CD14-positive monocyte (primary cell): Measurements from ENCODE around the gene ZGPAT. TPM values are rescaled to one million over a fixed set of nuclear protein-coding genes. Genes with fewer than 3 reads are reported as not detected.

Experiments used
- DNase-seq, 3 donors: peaks; one replicate each; pipeline ENCODE4 v3.0.0-alpha.2; 2011 to 2022
- H2AFZ ChIP-seq: 2 replicates; pipeline ENCODE4 v1.6.0; 2012; ENCODE audit warnings: mild to moderate bottlenecking, low read depth, low read length, inconsistent platforms; ENCODE audit not compliant: insufficient read depth, poor library complexity, severe bottlenecking
- H3K27ac ChIP-seq, 2 donors: 1 replicate in 1 of 2; 2 replicates in 1 of 2; pipeline ENCODE4 v1.5.1; 2012 to 2013; ENCODE audit warnings: low read length in 2 of 2, control low read depth in 1 of 2, inconsistent platforms in 1 of 2, low read depth in 1 of 2, mild to moderate bottlenecking in 1 of 2
- H3K27me3 ChIP-seq, 2 donors: one replicate each; pipeline versions ENCODE4 v1.6.0 to v1.6.1; 2011 to 2013; ENCODE audit warnings: low read length in 2 of 2; ENCODE audit not compliant: control insufficient read depth in 2 of 2, insufficient read depth in 2 of 2
- H3K36me3 ChIP-seq, 2 donors: replicated peaks in 1 of 2; 1 replicate in 1 of 2; 2 replicates in 1 of 2; pipeline versions ENCODE4 v1.5.1 to v1.6.1; 2012 to 2013; ENCODE audit warnings: low read length in 2 of 2, control low read depth in 1 of 2, inconsistent platforms in 1 of 2, mild to moderate bottlenecking in 1 of 2; ENCODE audit not compliant: insufficient read depth in 2 of 2, control insufficient read depth in 1 of 2
- H3K4me1 ChIP-seq, 2 donors: 1 replicate in 1 of 2; 2 replicates in 1 of 2; pipeline versions ENCODE4 v1.5.1 to v1.6.1; 2012 to 2013; ENCODE audit warnings: low read length in 2 of 2, control low read depth in 1 of 2, inconsistent platforms in 1 of 2, mild to moderate bottlenecking in 1 of 2, moderate library complexity in 1 of 2; ENCODE audit not compliant: insufficient read depth in 2 of 2, control insufficient read depth in 1 of 2
- H3K4me2 ChIP-seq: replicated peaks from 2 replicates; pipeline ENCODE3; 2012; ENCODE audit warnings: low read length, moderate library complexity, mild to moderate bottlenecking; ENCODE audit not compliant: poor library complexity, severe bottlenecking; ENCODE audit errors: extremely low read depth
- H3K4me3 ChIP-seq, 3 experiments: fragments of 200-600 bp in 1 of 3; sonication (generic) in 1 of 3; replicated peaks in 1 of 3; 1 replicate in 2 of 3; 2 replicates in 1 of 3; pipeline ENCODE4 v1.5.1; 2011 to 2013; ENCODE audit warnings: low read length in 3 of 3, mild to moderate bottlenecking in 3 of 3, control low read depth in 2 of 3, low read depth in 2 of 3, inconsistent platforms in 1 of 3, moderate library complexity in 1 of 3
- H3K79me2 ChIP-seq: 2 replicates; pipeline ENCODE4 v1.6.0; 2012; ENCODE audit warnings: mild to moderate bottlenecking, control low read depth, inconsistent platforms, low read length, moderate library complexity; ENCODE audit not compliant: insufficient read depth
- H3K9ac ChIP-seq: 2 replicates; pipeline ENCODE4 v1.6.0; 2017; ENCODE audit warnings: low read length, mild to moderate bottlenecking; ENCODE audit not compliant: insufficient read depth, poor library complexity, severe bottlenecking
- H3K9me3 ChIP-seq, 2 donors: replicated peaks in 1 of 2; 1 replicate in 1 of 2; 2 replicates in 1 of 2; pipeline versions ENCODE4 v1.5.1 to v1.6.1; 2012 to 2013; ENCODE audit warnings: low read length in 2 of 2, control low read depth in 1 of 2; ENCODE audit not compliant: control insufficient read depth in 1 of 2, insufficient read depth in 1 of 2
- H4K20me1 ChIP-seq: 2 replicates; pipeline ENCODE4 v1.6.0; 2012; ENCODE audit warnings: mild to moderate bottlenecking, low read length, control low read depth, moderate library complexity; ENCODE audit not compliant: insufficient read depth
- H3K27ac Mint-ChIP-seq, 7 donors: one replicate each; pipeline ENCODE4 v1.8.0; 2020; ENCODE audit warnings: mild to moderate bottlenecking in 7 of 7, mixed read lengths in 7 of 7, moderate library complexity in 6 of 7, inconsistent platforms in 2 of 7
- H3K27me3 Mint-ChIP-seq, 3 donors: one replicate each; pipeline ENCODE4 v1.8.0; 2021 to 2022; ENCODE audit warnings: low read depth in 3 of 3, mild to moderate bottlenecking in 3 of 3, mixed read lengths in 3 of 3, moderate library complexity in 3 of 3, inconsistent platforms in 1 of 3
- H3K36me3 Mint-ChIP-seq, 2 donors: one replicate each; pipeline ENCODE4 v1.8.0; 2020; ENCODE audit warnings: mixed read lengths in 2 of 2, inconsistent platforms in 1 of 2, mild to moderate bottlenecking in 1 of 2
- H3K4me1 Mint-ChIP-seq: one replicate; pipeline ENCODE4 v1.8.0; 2020; ENCODE audit warnings: mild to moderate bottlenecking, mixed read lengths
- H3K4me3 Mint-ChIP-seq, 2 donors: one replicate each; pipeline ENCODE4 v1.8.0; 2020; ENCODE audit warnings: mild to moderate bottlenecking in 2 of 2, mixed read lengths in 2 of 2, moderate library complexity in 1 of 2
- H3K9me3 Mint-ChIP-seq, 7 donors: one replicate each; pipeline ENCODE4 v1.8.0; 2020 to 2022; ENCODE audit warnings: mixed read lengths in 7 of 7, mild to moderate bottlenecking in 6 of 7, moderate library complexity in 6 of 7, inconsistent platforms in 2 of 7
- CTCF ChIP-seq: fragments of 200-600 bp; IDR thresholded peaks from one replicate; pipeline ENCODE4 v1.8.0; 2022; ENCODE audit warnings: antibody characterized with exemption, mild to moderate bottlenecking
- WGBS: methylation state at CpG from one replicate; pipeline ENCODE4 v1.1.5; 2013; ENCODE audit warnings: missing lambda C conversion rate; ENCODE audit not compliant: insufficient coverage; 5-methylcytosine and 5-hydroxymethylcytosine counted together
- intact Hi-C, 2 donors: fragments of 100-400 bp; cut with micrococcal nuclease; formaldehyde crosslinking; loops; one replicate each; pipeline versions ENCODE4 v1.15.0 to v1.15.1; 2023
- polyA plus RNA-seq, 3 donors: library from polyadenylated mRNA; depleted of rRNA in 1 of 3; unstranded in 2 of 3; stranded (reverse) in 1 of 3; fragments of 300-500 nt in 2 of 3; fragments of >200 nt in 1 of 3; fragmentation: Illumina TruSeq in 2 of 3; gene quantifications; 1 replicate in 2 of 3; 2 replicates in 1 of 3; pipeline ENCODE4 v1.2.3, GENCODE V29; 2012 to 2021

ZGPAT gene
- polyA plus RNA-seq, 3 donors, result 24.2 to 58.6 (median 28.3) TPM

- peaks cover 65% of the 10 kb centered on the region for H3K79me2 ChIP-seq
- intact Hi-C loops, result loop anchor here (2.0 to 5.0 kb wide), 3 partner anchors 20 to 250 kb away; partner anchors contain the start of genes RTEL1 (in 1 of the 2) and UCKL1 (in 1 of the 2)
- H3K36me3 Mint-ChIP-seq, result peaks cover 42 to 61% of the 10 kb centered on the region in 2 donors
- H3K4me3 ChIP-seq, result peak overlapping the region; percentile 35 to 86 (median 55)
- peak overlapping the region; percentile 82 to 88 for H3K4me3 Mint-ChIP-seq
- DNase-seq, result peak; percentile 20 to 60 (median 50)
- H3K4me2 ChIP-seq, result peak overlapping the region; percentile 97
- 5% methylated on average over 56 of the region's 56 CpGs for WGBS
- peaks cover 23 to 30% of the 10 kb centered on the region in 2 donors for H3K4me1 ChIP-seq
- H3K36me3 ChIP-seq, result peaks cover 45 to 49% of the 10 kb centered on the region in 2 donors
- peak overlapping the region; percentile 68 to 89 (median 80) for H3K27ac Mint-ChIP-seq
- peaks cover 0 to under 1% (median 0%) of the 10 kb centered on the region in 7 donors for H3K9me3 Mint-ChIP-seq
- H3K27me3 Mint-ChIP-seq, result peaks cover 0 to 3% (median 0%) of the 10 kb centered on the region in 3 donors
- peaks cover 57% of the 10 kb centered on the region for H4K20me1 ChIP-seq
- H3K9me3 ChIP-seq, result no peaks in the 10 kb centered on the region
- H3K27ac ChIP-seq, result peak overlapping the region; percentile 41 to 81
- H2AFZ ChIP-seq, result peak overlapping the region; percentile 82
- TF ChIP-seq CTCF, result no peak
- peaks cover 34% of the 10 kb centered on the region for H3K4me1 Mint-ChIP-seq
- no peaks in the 10 kb centered on the region for H3K27me3 ChIP-seq
- peak overlapping the region; percentile 85 for H3K9ac ChIP-seq
Observed at GRCh38 chr20:63706852-63707557, 834 bp upstream of the ZGPAT start.

GRCh38 chr20:63708301-63709148, 686 bp downstream of the ZGPAT start:
- Histone ChIP-seq H3K27me3 (no peaks in the 10 kb centered on the region), H3K4me2 (peak overlapping the region; percentile 97), H3K27ac (peak overlapping the region in 1 of 2 donors; percentile 81), H3K4me1 (peaks cover 23 to 30% of the 10 kb centered on the region in 2 donors), H3K36me3 (peaks cover 52 to 61% of the 10 kb centered on the region in 2 donors), H3K4me3 (peak overlapping the region; percentile 35 to 86 (median 71)), H3K9ac (peak overlapping the region; percentile 85), H2AFZ (peak overlapping the region; percentile 82), H4K20me1 (peaks cover 58% of the 10 kb centered on the region), H3K9me3 (no peaks in the 10 kb centered on the region), H3K79me2 (peaks cover 79% of the 10 kb centered on the region)
- peak in 1 of 3 donors; percentile 8 for DNase-seq
- intact Hi-C loops, result loop anchor here (2.0 to 5.0 kb wide), 4 partner anchors 32 to 249 kb away; partner anchors contain the start of genes RTEL1 (in 2 of the 2) and UCKL1 (in 1 of the 2)
- H3K27me3 Mint-ChIP-seq, result peaks cover 0 to 3% (median 0%) of the 10 kb centered on the region in 3 donors
- TF ChIP-seq CTCF, result no peak
- 24% methylated on average over 63 of the region's 67 CpGs for WGBS
- peaks cover 34% of the 10 kb centered on the region for H3K4me1 Mint-ChIP-seq
- H3K27ac Mint-ChIP-seq, result peak overlapping the region in 6 of 7 donors; percentile 65 to 82 (median 76)
- peaks cover 0 to 6% (median 2%) of the 10 kb centered on the region in 7 donors for H3K9me3 Mint-ChIP-seq
- H3K36me3 Mint-ChIP-seq, result peaks cover 51 to 74% of the 10 kb centered on the region in 2 donors
- H3K4me3 Mint-ChIP-seq, result peak overlapping the region; percentile 82 to 86
